ENCODE data around the gene STRN3. TPM values are rescaled to one million over a fixed set of nuclear protein-coding genes. Genes with fewer than 3 reads are reported as not detected.

Gene STRN3
- total and polyA plus RNA-seq, 8 donors = 7.3 to 21.5 (median 11.6) TPM

GRCh38 chr14:31003284-31003683 is 22.9 kb downstream of the STRN3 start:
- ATAC-seq (no peak), FAIRE-seq (no peak), DNase-seq (no peak)
- WGBS, 2 donors = 98 to 100% methylated on average over 3 of the region's 3 CpGs
- Histone ChIP-seq H3K27me3 (no peaks in the 10 kb centered on the region), H3K9me3 (no peaks in the 10 kb centered on the region), H3K27ac (no peak overlapping the region), H3K36me3 (peaks cover 0 to 5% (median 0%) of the 10 kb centered on the region in 3 donors), H3K4me3 (no peak overlapping the region), H3K4me1 (peaks cover 0 to 9% (median 0%) of the 10 kb centered on the region in 3 donors)
- intact Hi-C loops (cut with DNase I) = no loop called here
- TF ChIP-seq CTCF (IDR thresholded peaks at IDR 0.05) = no peak

GRCh38 chr14:31001339-31001658 is 24.9 kb downstream of the STRN3 start:
- no peaks in the 10 kb centered on the region for H3K9me3 ChIP-seq
- intact Hi-C loops (cut with DNase I) = no loop called here
- no peak for FAIRE-seq

DNA sequence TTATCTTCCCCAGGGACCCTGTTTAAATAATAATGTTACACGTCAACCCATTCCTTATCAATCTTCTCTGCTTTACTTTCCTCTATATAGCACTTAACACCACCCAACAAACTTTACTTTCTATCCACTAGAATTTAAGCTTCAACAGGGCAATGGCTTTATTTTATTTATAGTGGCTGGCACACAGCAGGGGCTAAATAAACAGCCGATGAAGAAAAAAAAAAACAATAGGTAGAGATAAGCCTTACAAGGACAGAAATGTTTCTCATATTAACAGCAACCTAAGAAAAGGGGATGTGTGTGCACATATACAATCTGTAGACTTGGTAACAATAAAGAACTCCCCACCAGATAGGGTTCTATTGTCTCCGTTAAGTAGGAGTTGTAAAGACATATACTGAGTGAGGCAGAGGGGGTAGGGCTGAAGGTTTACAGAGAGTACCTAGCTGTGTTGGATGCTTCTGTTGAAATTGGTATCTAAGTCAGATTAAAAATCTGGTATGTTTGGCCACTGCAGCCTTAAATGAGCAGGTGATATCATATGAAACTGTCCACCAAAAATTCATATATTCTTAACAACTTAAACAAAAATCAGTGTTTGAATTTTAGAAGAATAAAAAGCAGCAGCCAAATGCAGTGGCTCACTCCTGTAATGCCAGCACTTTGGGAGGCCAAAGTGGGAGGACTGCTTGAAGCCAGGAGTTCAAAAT is 25.4 kb downstream of the STRN3 start:
- intact Hi-C loops (cut with DNase I) = no loop called here
- Histone ChIP-seq H3K9me3 (no peaks in the 10 kb centered on the region), H3K4me3 (no peak overlapping the region), H3K4me1 (peaks cover 0 to 9% (median 0%) of the 10 kb centered on the region in 3 donors), H3K27me3 (no peaks in the 10 kb centered on the region), H3K27ac (no peak overlapping the region), H3K36me3 (peaks cover 0 to 5% (median 0%) of the 10 kb centered on the region in 3 donors)
- DNase-seq (no peak), FAIRE-seq (no peak), ATAC-seq (peak in 2 of 4 donors; percentile 8 to 38)
- no peak for TF ChIP-seq CTCF (IDR thresholded peaks at IDR 0.05)
- WGBS, 2 donors = 31 to 32% methylated on average over 3 of the region's 3 CpGs

More at GRCh38 chr14:31001339-31001658, 24.9 kb downstream of the STRN3 start:
- peaks cover 0 to 9% (median 0%) of the 10 kb centered on the region in 3 donors for H3K4me1 ChIP-seq
- TF ChIP-seq CTCF (IDR thresholded peaks at IDR 0.05) = no peak
- no peak overlapping the region for H3K4me3 ChIP-seq
- WGBS, 2 donors = 81 to 93% methylated on average over 6 of the region's 6 CpGs
- ATAC-seq (no peak), DNase-seq (no peak)
- no peaks in the 10 kb centered on the region for H3K27me3 ChIP-seq
- H3K27ac ChIP-seq = no peak overlapping the region
- peaks cover 0 to 5% (median 0%) of the 10 kb centered on the region in 3 donors for H3K36me3 ChIP-seq

DNA sequence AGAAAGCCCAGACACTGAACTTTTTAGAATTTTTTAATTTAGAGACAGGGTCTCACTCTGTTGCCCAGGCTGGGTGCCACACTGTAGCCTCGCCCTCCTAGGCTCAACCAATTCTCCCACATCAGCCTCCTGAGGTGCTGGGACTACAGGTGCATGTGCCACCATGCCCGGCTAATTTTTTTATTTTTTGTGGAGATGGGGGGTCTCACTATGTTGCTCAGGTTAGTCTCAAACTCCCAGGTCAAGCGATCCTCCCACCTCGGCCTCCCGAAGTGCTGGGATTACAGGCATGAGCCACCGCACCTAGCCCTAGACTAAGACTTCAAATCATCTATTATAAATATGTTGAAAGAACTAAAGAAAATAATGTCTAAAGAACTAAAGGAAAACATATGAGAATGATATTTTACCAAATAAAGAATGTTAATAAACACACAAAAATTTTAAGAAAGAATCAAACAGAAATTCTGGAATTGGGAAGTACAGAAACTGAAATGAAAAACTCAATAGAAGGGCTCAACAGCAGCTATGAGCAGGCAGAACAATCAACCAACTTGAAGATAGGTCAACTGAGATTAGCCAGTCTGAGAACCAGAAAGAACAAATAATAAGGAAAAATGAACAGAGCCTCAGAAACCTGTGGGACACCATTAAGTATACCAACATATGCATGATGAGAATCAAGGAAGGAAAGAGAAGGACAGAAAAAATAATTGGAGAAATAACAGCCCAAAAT is 27.0 kb downstream of the STRN3 start:
- Histone ChIP-seq H3K36me3 (no peaks in the 10 kb centered on the region), H3K27ac (no peak overlapping the region), H3K4me3 (no peak overlapping the region), H3K27me3 (no peaks in the 10 kb centered on the region), H3K9me3 (no peaks in the 10 kb centered on the region), H3K4me1 (peaks cover 11 to 20% (median 11%) of the 10 kb centered on the region in 3 donors)
- intact Hi-C loops (cut with DNase I) = no loop called here
- 95 to 98% methylated on average over 6 of the region's 6 CpGs for WGBS, 2 donors
- TF ChIP-seq CTCF (IDR thresholded peaks at IDR 0.05) = no peak
- no peak for FAIRE-seq
- DNase-seq = no peak
- no peak for ATAC-seq

All from pancreas (tissue), 10 donors.